ENCODE measurements around the gene SPACA6. TPM values are rescaled to one million over a fixed set of nuclear protein-coding genes. Genes with fewer than 3 reads are reported as not detected.

SPACA6 gene
- total RNA-seq, 1 donor from 2014 or later = 47.7 TPM

- peak; percentile 92 for DNase-seq (ENCODE audit: low spot score)
- ATAC-seq = peak; percentile 76
- intact Hi-C loops (cut with DNase I) = no loop called here
These were observed 9.1 kb downstream of the SPACA6 start for GRCh38 chr19:51702103-51702824.

- intact Hi-C loops (cut with DNase I) = no loop called here
- ATAC-seq = peak; percentile 6
These were observed 9.9 kb downstream of the SPACA6 start for GRCh38 chr19:51702825-51703574.

GRCh38 chr19:51703575-51704515, 10.7 kb downstream of the SPACA6 start:
- DNase-seq (ENCODE audit: low spot score) = peak; percentile 99
- intact Hi-C loops (cut with DNase I) = no loop called here
- ATAC-seq = peak; percentile 95

More at GRCh38 chr19:51702825-51703574, 9.9 kb downstream of the SPACA6 start:
- peak; percentile 70 for DNase-seq (ENCODE audit: low spot score)

- intact Hi-C loops (cut with DNase I) = no loop called here
- DNase-seq (ENCODE audit: low spot score) = no peak
- ATAC-seq = no peak
These were observed 11.5 kb downstream of the SPACA6 start for GRCh38 chr19:51704626-51705025.

GRCh38 chr19:51706296-51706695, 13.2 kb downstream of the SPACA6 start:
- no peak for DNase-seq (ENCODE audit: low spot score)
- intact Hi-C loops (cut with DNase I) = no loop called here
- no peak for ATAC-seq

GRCh38 chr19:51706885-51707284, 13.8 kb downstream of the SPACA6 start:
- ATAC-seq = no peak
- intact Hi-C loops (cut with DNase I) = no loop called here
- no peak for DNase-seq (ENCODE audit: low spot score)

- intact Hi-C loops (cut with DNase I) = no loop called here
- ATAC-seq (no peak), DNase-seq (ENCODE audit: low spot score) (no peak)
These were observed 15.7 kb downstream of the SPACA6 start for GRCh38 chr19:51708811-51709210.

- no peak for ATAC-seq
- intact Hi-C loops (cut with DNase I) = no loop called here
- DNase-seq (ENCODE audit: low spot score) = no peak
These were observed 16.4 kb downstream of the SPACA6 start for GRCh38 chr19:51709575-51709974.

GRCh38 chr19:51710163-51710562, 17.0 kb downstream of the SPACA6 start:
- DNase-seq (ENCODE audit: low spot score) = no peak
- intact Hi-C loops (cut with DNase I) = no loop called here
- ATAC-seq = no peak

GRCh38 chr19:51711702-51712101, 18.6 kb downstream of the SPACA6 start:
- intact Hi-C loops (cut with DNase I) = no loop called here
- ATAC-seq = no peak
- no peak for DNase-seq (ENCODE audit: low spot score)

- ATAC-seq (no peak), DNase-seq (ENCODE audit: low spot score) (no peak)
- intact Hi-C loops (cut with DNase I) = no loop called here
These were observed 19.4 kb downstream of the SPACA6 start for GRCh38 chr19:51712461-51713081.

GRCh38 chr19:51713319-51714285, 20.5 kb downstream of the SPACA6 start:
- intact Hi-C loops (cut with DNase I) = no loop called here
- DNase-seq (ENCODE audit: low spot score) = no peak
- ATAC-seq = no peak

GRCh38 chr19:51714848-51715247, 21.7 kb downstream of the SPACA6 start:
- no peak for DNase-seq (ENCODE audit: low spot score)
- intact Hi-C loops (cut with DNase I) = no loop called here
- no peak for ATAC-seq

GRCh38 chr19:51715850-51716249, 22.7 kb downstream of the SPACA6 start:
- intact Hi-C loops (cut with DNase I) = no loop called here
- DNase-seq (ENCODE audit: low spot score) (no peak), ATAC-seq (no peak)

- no peak for DNase-seq (ENCODE audit: low spot score)
- intact Hi-C loops (cut with DNase I) = no loop called here
- no peak for ATAC-seq
These were observed 23.8 kb downstream of the SPACA6 start for GRCh38 chr19:51716925-51717324.

- DNase-seq (ENCODE audit: low spot score) (no peak), ATAC-seq (no peak)
- intact Hi-C loops (cut with DNase I) = no loop called here
These were observed 26.3 kb downstream of the SPACA6 start for GRCh38 chr19:51719251-51719988.

GRCh38 chr19:51721905-51722304, 28.8 kb downstream of the SPACA6 start:
- intact Hi-C loops (cut with DNase I) = no loop called here
- ATAC-seq = no peak

More at GRCh38 chr19:51721905-51722304, 28.8 kb downstream of the SPACA6 start:
- no peak for DNase-seq (ENCODE audit: low spot score)

Measured in sciatic nerve (tissue), 2 donors.